Measurements from ENCODE around the gene WDR45. TPM values are rescaled to one million over a fixed set of nuclear protein-coding genes. Genes with fewer than 3 reads are reported as not detected.
A peak's percentile ranks its signal among the peaks of the same experiment; 100 is the strongest.

Gene WDR45
- total RNA-seq, 3 donors from 2014 or later: 95.7 to 134 (median 98.6) TPM

GRCh38 chrX:49077941-49078340 is 1.7 kb downstream of the WDR45 start:
- intact Hi-C loops (cut with DNase I; ENCODE audit: low total_unique reads): no loop called here
- no peak overlapping the region for H3K27ac ChIP-seq

GRCh38 chrX:49075347-49075746 is 4.3 kb downstream of the WDR45 start:
- Histone ChIP-seq H3K27me3 (peaks cover 0 to 20% of the 10 kb centered on the region in 2 donors), H3K27ac (no peak overlapping the region), H3K4me1 (no peaks in the 10 kb centered on the region), H3K9me3 (no peaks in the 10 kb centered on the region), H3K4me3 (no peak overlapping the region), H3K36me3 (no peaks in the 10 kb centered on the region)
- intact Hi-C loops (cut with DNase I; ENCODE audit: low total_unique reads): no loop called here
- no peak for DNase-seq (ENCODE audit: low spot score in 2 of 2)
- TF ChIP-seq POLR2AphosphoS5 (IDR thresholded peaks at IDR 0.05): no peak
- no peak for TF ChIP-seq CTCF (IDR thresholded peaks at IDR 0.05)
- TF ChIP-seq POLR2A (IDR thresholded peaks at IDR 0.05): no peak

More at GRCh38 chrX:49077941-49078340, 1.7 kb downstream of the WDR45 start:
- no peak for DNase-seq (ENCODE audit: low spot score in 2 of 2)
- TF ChIP-seq POLR2AphosphoS5 (IDR thresholded peaks at IDR 0.05): no peak
- no peak for TF ChIP-seq CTCF (IDR thresholded peaks at IDR 0.05)
- TF ChIP-seq POLR2A (IDR thresholded peaks at IDR 0.05): no peak
- no peaks in the 10 kb centered on the region for H3K9me3 ChIP-seq
- no peak overlapping the region for H3K4me3 ChIP-seq
- no peaks in the 10 kb centered on the region for H3K4me1 ChIP-seq
- no peaks in the 10 kb centered on the region for H3K36me3 ChIP-seq
- peaks cover 0 to 13% of the 10 kb centered on the region in 2 donors for H3K27me3 ChIP-seq

GRCh38 chrX:49073601-49074575 is 5.8 kb downstream of the WDR45 start, which contains the start of gene PRAF2:
PRAF2 (minus strand) TSS chrX:49074002; CDS start chrX:49073987, 15 bp downstream.
- Histone ChIP-seq H3K27ac (peak within 1 kb of the TSS; percentile 50 to 78), H3K4me3 (peak within 1 kb of the TSS; percentile 46 to 72 (median 56)), H3K27me3 (peaks cover 0 to 20% of the 10 kb centered on the region in 2 donors), H3K36me3 (no peaks in the 10 kb centered on the region), H3K9me3 (no peaks in the 10 kb centered on the region), H3K4me1 (no peaks in the 10 kb centered on the region)
- peak; percentile 89 to 91 for DNase-seq (ENCODE audit: low spot score in 2 of 2)
- TF ChIP-seq POLR2AphosphoS5 (IDR thresholded peaks at IDR 0.05) (peak; percentile 57 to 78 (median 69)), POLR2A (IDR thresholded peaks at IDR 0.05) (no peak)
- intact Hi-C loops (cut with DNase I; ENCODE audit: low total_unique reads): no loop called here

GRCh38 chrX:49072712-49073095 is 7.0 kb downstream of the WDR45 start:
- intact Hi-C loops (cut with DNase I; ENCODE audit: low total_unique reads): no loop called here
- no peak for TF ChIP-seq POLR2AphosphoS5 (IDR thresholded peaks at IDR 0.05)
- TF ChIP-seq CTCF (IDR thresholded peaks at IDR 0.05): no peak
- no peak for TF ChIP-seq POLR2A (IDR thresholded peaks at IDR 0.05)
- DNase-seq (ENCODE audit: low spot score in 2 of 2): no peak
- Histone ChIP-seq H3K9me3 (no peaks in the 10 kb centered on the region), H3K36me3 (no peaks in the 10 kb centered on the region), H3K27ac (peak overlapping the region; percentile 16 to 29), H3K4me3 (peak overlapping the region; percentile 46 to 72 (median 56)), H3K4me1 (no peaks in the 10 kb centered on the region), H3K27me3 (peaks cover 0 to 20% of the 10 kb centered on the region in 2 donors)

- TF ChIP-seq POLR2A (IDR thresholded peaks at IDR 0.05) (no peak), POLR2AphosphoS5 (IDR thresholded peaks at IDR 0.05) (no peak), CTCF (IDR thresholded peaks at IDR 0.05) (no peak)
- intact Hi-C loops (cut with DNase I; ENCODE audit: low total_unique reads): no loop called here
Measured at GRCh38 chrX:49071877-49072711, 7.6 kb downstream of the WDR45 start.

More at GRCh38 chrX:49071877-49072711, 7.6 kb downstream of the WDR45 start:
- no peaks in the 10 kb centered on the region for H3K4me1 ChIP-seq
- H3K4me3 ChIP-seq: peak overlapping the region; percentile 46 to 72 (median 56)
- DNase-seq (ENCODE audit: low spot score in 2 of 2): peak; percentile 65 to 76
- no peaks in the 10 kb centered on the region for H3K9me3 ChIP-seq
- H3K36me3 ChIP-seq: no peaks in the 10 kb centered on the region
- H3K27me3 ChIP-seq: peaks cover 0 to 20% of the 10 kb centered on the region in 2 donors
- H3K27ac ChIP-seq: peak overlapping the region; percentile 16 to 29
